GM18505 (cell line): Measurements from ENCODE around the gene DLGAP1.
A peak's percentile ranks its signal among the peaks of the same experiment; 100 is the strongest.

Experiments used
- ATAC-seq: cut with Tn5 transposase; IDR thresholded peaks from one replicate; pipeline ENCODE4 v1.9.1; 2021; ENCODE audit not compliant: unreplicated experiment
- POLR2A ChIP-seq: IDR thresholded peaks from 4 replicates; pipeline ENCODE4 v1.6.1; 2011; ENCODE audit warnings: borderline replicate concordance; ENCODE audit not compliant: insufficient read depth, insufficient read length; ENCODE audit errors: extremely low read depth

DLGAP1 gene

DNA sequence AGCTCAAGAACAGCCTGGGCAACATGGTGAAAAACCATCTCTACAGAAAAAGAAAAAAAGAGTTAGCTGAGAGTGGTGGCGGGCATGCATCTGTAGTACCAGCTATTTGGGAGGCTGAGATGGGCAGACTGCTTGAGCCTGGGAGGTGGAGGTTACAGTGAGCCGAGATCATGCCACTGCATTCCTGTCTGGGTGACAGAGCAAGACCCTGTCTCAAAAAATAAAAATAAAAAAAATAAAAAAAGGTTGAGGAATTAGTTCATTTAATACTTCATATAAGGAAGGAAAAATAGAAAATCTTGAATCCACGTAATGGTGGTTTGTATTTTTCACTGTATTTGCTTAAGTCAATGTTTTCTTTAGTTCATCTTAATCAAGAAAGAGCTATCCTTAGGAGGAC lies 763.4 kb downstream of the DLGAP1 start:
- no peak for ATAC-seq
- no peak for TF ChIP-seq POLR2A

DNA sequence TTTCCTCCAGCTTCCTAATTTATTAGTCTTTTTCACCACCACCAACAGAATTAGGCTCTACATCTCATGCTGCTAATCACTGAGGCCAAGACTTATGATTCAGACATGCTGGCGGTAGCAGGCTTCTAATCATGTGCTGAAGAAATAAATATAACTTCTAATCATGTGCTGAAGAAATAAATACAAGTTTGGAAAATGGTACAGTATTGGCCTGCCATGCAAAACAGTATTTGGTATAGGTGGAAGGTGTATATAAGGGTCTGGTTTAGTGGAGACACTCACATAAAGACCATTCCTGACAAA lies 764.4 kb downstream of the DLGAP1 start:
- TF ChIP-seq POLR2A = no peak

DNA sequence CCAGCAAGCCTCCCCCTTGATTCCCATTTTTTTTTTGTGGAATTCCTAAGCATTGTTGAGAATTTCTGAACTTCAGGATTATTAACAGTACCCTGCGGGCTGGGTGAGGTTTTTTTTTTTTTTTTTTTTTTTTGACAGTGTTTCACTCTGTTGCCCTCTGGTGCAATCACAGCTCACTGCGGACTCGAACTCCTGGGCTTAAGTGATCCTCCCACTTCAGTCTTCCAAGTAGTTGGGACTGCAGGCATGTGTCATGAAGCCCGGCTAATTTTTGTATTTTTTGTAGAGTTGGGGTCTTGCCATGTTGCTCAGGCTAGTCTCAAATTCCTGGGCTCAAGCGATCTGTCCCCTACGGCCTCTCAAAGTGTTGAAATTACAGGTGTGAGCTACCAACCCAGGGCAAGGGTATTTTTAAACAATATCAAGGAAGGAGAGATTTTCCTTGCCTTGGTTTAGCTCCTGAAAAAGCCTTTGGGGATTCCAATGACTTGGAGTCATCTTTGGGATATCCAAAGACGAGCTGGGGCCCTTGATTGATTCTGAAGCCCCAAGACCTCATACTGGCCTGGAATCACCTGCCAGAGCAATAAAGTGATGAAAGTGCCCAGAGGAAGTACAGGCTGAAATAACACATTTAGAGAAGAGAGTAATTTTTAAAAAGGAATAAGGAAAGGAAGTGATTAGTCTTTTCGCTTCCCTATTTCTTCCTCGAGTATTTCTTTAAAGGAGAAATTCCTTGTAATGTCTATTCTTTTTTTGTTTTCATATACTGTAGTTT lies 764.9 kb downstream of the DLGAP1 start:
- no peak for ATAC-seq
- no peak for TF ChIP-seq POLR2A

More for the DNA sequence above, 764.4 kb downstream of the DLGAP1 start:
- no peak for ATAC-seq

DNA sequence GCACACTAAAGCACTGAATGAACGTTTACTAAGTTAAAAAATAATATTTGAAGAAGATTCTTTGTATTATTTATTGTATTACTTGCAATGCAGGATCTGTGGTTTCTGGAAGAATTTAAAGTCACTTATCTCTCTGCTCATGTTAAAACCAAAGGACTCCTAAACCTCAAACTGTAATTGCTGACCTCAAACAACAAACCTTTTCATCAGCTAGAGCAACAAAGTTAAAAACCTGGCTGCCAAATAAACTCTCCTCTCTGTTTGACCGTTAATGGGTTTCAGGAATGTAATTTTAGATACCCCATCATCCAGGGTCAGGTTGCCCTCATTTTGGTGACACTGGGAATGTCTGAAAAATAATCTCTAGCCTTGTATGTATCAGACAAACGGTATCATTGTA lies 766.0 kb downstream of the DLGAP1 start:
- no peak for TF ChIP-seq POLR2A
- no peak for ATAC-seq

DNA sequence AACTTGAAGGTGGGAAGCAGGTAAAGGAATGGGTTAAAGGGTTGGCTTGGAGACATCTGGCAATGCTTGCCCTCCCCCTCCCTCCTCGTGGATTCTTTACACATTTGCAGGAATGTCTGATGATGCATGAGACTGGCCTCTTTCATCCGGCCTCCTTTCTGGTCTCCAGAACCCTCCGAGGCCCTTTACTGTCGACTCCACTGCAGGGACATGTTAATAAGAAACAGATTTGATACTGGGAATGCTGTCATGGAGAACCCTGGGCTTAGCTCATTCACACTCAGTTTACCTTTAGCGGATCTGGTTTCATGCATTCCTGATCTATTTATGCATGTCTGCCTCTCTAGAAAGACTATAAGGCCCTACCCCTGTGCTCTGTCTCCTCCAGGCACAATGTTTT lies 766.4 kb downstream of the DLGAP1 start:
- ATAC-seq = no peak
- no peak for TF ChIP-seq POLR2A

DNA sequence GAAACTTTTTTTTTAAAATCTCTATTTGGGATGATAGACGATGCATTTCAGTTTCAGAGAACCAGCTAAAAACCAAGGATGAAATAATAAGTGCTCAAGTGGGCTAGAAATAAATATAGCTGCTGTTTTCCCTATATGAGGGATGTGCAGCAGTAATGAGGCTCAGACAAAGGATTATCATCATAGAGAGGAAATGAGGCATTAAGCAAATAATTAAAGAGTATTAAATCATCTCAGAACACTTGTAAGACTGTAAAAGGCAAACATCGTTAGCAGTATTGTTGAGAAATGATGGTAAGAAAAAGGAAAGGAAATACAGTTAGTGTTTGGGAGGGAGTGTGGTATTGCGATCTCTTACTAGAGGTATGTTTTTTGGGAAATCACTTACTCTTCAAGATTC lies 771.6 kb downstream of the DLGAP1 start:
- no peak for TF ChIP-seq POLR2A

DNA sequence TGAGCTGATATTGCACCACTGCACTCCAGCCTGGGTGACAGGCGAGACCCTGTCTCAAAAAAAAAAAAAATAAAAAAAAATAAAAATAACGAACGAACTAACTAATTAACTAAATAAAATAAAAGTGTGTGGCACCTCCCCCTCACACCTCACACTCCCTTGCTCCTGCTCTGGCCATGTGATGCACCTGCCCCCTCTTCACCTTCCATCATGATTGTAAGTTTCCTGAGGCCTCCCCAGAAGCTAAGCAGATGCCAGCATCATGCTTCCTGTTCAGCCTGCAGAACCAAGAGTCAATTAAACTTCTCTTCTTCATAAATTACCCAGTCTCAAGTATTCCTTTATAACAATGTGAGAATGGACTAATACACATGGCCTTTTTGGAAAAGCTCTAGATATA lies 773.0 kb downstream of the DLGAP1 start:
- no peak for ATAC-seq
- TF ChIP-seq POLR2A = no peak

More for the DNA sequence above, 771.6 kb downstream of the DLGAP1 start:
- ATAC-seq = no peak

DNA sequence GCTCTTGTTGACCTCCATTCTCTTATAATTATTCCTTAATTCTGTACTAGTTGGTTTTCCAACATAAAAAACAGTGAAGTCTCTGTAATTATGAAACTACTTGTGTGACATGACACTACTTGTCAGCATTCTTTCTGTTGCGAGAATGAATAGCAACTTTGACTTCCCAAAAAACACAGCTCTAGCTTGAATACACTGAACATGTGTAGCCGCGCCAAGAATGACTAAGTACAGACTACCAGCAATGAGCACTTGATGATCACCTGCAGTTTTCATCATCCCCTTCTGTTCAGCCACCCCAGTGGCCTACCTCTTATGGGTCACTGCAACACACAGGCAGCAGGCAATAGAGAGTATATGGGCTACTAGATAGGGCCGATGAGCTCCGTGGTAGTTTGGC lies 775.9 kb downstream of the DLGAP1 start:
- TF ChIP-seq POLR2A = no peak
- ATAC-seq = no peak

DNA sequence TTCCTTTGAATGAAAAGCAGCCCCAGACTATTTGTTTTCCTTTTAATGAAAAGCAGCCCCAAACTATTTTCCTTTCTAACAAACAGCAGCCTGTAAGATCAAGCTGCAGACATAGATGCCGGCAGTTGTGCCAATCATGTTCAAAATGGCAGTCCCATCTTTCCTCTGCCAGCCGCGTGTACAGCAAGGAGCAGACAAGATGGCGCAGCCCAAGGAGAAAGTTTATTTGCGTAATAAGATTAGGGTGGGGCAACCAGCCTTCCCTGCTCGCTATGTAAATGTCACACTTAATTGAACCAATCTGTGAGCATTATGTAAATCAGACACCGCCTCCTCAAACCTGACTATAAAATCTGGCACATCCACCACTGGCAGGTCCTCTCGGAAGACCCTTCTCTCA lies 779.1 kb downstream of the DLGAP1 start:
- no peak for TF ChIP-seq POLR2A
- ATAC-seq = no peak

DNA sequence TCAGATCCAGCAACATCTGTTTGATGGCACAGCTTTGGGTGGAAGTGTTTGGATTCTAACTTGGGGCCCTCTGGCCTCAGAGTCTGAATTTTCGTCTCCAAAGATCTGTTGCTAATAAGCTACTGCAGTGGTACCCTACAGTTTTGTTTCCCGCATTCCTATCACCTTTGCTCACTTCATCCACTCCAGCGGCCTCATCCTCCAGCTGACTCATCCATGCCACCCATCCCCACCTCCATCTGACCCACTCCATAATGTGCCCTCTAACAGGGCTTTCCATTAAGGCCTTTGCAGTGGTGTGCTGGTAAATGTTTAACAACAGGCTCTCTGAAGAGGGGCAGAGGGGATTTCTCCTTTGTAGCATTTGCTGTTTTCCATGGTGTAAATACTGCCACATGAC lies 779.7 kb downstream of the DLGAP1 start:
- no peak for ATAC-seq
- no peak for TF ChIP-seq POLR2A

DNA sequence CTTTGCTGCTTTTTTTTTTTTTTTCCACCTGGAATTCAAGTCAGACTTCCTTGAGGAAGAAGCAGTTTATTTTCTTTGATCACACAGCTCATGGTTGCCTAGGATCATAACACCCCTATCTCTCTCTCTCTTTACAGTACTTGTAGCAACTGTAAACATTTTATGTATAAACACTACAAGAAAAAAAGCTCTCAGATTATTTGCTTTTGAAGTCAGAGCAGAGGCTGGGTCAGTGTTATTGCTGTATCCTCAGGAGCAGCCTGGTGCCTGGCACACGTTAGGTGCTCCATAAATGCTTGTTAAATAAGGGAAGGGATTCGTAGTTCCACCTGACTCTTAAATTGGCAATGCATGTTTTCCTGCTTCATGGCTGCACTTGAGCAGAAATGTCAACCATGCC lies 783.9 kb downstream of the DLGAP1 start:
- no peak for TF ChIP-seq POLR2A
- ATAC-seq = no peak

DNA sequence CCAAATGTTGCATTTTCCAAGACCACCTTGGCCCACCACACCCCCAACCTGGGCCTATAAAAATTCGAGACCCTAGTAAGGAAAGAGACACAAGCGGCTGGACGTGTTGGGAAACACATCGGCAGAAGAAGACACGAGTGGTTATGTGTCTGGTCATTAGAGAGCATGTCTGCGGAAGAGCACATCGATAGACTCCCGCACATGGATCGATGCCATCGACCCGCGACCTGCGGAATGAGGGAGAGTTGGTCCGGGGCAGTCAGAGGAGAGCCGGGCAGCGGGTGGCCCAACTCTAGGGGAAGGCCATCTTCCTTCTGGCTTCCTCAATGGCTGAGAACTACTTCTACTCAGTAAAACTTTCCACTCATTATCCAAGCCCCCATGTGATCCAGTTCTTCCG lies 785.7 kb downstream of the DLGAP1 start:
- no peak for ATAC-seq
- no peak for TF ChIP-seq POLR2A

DNA sequence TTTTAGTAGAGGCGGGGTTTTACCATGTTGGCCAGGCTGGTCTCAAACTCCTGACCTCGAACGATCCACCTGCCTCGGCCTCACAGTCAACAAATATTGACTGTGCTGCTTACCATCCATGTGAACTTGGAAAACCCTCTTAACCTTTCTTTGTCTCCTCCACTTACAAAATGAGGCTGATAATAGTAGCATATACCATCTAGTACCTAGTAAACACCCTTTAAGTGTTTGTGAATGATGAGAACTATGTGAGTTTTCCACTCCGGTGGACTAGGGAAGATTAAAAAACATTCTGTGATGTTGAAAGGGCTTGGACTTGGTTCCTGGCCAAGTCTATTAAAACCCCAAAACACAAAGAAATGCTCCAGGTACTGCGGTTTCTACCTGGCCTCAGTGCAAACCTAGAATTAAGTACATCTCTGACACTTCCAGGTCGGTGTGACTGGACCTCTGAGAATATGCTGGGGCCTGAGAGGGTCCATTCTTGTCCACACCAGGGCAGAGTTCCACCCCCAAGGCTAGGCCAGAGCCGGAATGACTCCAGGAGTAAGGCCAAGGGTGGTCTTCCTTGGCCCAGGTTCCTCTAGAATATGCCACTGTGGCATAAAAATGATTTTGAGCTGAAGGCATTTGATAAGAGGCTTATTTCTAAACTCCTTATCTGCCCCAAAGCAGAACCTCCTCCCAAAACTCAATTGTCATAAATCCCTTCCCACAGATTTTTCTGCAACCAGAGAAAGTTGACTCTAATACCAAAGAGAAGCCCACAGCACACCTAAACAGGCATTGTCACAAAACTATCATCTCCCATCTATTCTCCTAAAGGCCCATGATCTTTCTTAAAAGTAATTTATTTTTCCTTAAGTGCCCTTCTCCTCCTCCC lies 787.6 kb downstream of the DLGAP1 start:
- no peak for ATAC-seq
- TF ChIP-seq POLR2A = no peak

DNA sequence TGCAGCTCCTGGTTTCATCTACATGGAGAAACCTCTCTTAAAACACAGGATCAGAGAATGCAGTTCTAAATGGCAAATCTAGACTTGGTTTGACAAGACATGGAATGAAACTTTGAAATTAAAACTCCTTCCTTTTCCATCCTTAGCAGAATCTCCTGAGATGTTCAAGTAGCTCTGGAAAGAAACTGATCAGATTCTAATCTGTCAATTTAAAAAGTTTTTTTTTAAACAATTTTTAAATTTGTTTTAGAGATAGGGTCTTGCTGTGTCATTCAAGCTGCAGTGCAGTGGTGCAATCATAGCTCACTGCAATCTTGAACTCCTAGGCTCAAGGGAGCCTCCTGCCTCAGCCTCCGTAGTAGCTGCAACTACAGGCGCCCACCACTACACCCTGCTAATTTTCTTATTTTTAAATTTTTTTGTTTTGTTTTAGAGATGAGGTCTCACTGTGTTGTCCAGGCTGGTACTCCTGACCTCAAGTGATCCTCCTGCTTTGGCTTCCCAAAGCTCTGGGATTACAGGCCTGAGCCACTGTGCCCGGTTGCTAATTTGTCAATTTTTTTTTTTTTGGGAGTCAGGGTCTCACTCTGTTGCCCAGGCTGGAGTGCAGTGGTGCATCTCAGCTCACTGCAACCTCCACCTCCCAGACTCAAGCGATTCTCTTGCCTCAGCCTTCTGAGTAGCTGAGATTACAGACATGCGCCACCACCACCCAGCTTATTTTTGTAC lies 788.4 kb downstream of the DLGAP1 start:
- ATAC-seq = no peak

DNA sequence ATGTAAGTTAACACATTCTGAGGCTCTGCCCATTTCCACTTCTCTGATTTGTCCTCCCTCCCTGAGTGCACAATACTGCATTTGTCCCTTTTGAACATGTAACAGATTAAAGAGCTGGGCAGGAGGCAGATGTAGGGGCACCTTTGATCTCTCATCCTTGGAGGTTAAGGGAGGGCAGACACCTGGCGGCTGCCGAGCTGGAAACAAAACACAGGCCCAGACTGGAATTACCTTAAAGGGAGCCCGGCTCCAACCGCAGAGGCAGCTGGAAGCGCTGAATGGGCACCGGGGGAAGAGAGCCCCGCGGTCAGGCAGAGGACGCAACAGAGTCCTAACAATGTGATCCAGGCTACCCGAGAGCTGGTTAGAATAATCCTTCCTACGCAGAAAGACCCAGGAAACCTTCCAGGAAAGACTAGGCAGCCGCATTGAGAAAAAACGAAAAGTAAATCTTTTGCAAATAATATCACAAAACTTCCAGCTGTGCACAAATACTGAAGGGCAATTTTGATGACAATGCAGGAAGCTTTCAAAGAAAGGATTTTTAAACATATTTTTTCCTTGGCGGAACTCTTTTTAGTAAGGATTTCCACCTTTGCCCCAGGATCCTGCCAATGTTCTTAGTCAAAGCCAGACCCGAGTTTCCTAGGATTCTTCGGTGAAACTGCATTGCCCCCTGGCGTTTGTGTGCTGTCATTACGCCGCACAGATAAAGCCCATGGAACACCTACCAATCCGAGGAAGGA lies 789.2 kb downstream of the DLGAP1 start:
- TF ChIP-seq POLR2A = no peak
- ATAC-seq = peak; percentile 61

More for the DNA sequence above, 788.4 kb downstream of the DLGAP1 start:
- TF ChIP-seq POLR2A = no peak
